CD1c-positive myeloid dendritic cell (primary cell): Measurements from ENCODE around the gene TMEM209.
"Not testable (repeated sequence)": the region's sequence is repeated elsewhere in the genome, so short reads cannot be mapped to it uniquely, and the experiment has no call there.

Experiments used
- DNase-seq: peaks from one replicate; pipeline ENCODE4 v3.0.0-alpha.2; 2016; ENCODE audit errors: extremely low spot score

The TMEM209 gene

GRCh38 chr7:130218806-130219620 is 13.8 kb upstream of the TMEM209 start:
- no peak for DNase-seq

DNA sequence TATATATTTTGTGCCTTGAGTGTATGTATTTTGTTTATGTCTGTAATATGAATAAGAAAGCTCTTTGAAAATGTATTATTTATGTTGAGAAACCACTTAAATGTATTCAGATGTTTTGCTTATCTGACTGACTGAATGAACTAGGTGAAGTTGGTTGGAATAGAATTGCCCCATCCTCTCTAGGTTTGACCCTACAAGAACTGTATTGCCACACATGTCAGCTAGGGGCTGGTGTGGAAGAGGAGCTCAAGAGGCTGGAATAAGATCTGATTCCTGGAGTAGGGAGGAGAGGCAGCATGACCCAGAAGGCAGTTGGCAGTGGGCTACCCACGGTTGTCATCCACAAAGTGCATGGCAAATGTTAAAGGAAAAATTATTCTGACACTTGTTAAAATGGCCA is 11.5 kb upstream of the TMEM209 start:
- DNase-seq = no peak

GRCh38 chr7:130216025-130216424 is 10.8 kb upstream of the TMEM209 start:
- DNase-seq = no peak

- no peak for DNase-seq
Observed at GRCh38 chr7:130213828-130214227, 8.6 kb upstream of the TMEM209 start.

GRCh38 chr7:130210181-130210935 is 5.2 kb upstream of the TMEM209 start:
- no peak for DNase-seq

- no peak for DNase-seq
Observed at GRCh38 chr7:130208516-130208915, 3.3 kb upstream of the TMEM209 start.

DNA sequence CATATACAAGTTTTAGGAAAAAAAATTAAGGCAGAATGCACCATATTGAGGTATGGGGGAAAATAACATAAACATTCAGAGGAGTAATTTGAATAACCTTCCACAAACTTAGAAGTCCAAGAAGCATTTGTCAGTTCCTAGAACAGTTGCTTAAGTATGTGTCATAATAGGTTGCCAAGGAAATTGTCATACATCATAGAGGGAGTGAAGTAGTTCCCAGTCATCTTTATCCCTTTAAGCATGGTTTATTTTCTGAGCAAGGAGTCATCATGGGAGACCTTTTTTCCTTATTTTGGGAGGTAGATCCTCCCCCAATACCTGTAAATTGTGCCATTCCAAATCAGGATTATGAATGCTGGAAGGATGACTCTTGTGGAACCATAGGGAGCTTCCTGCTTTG is 2.4 kb upstream of the TMEM209 start, which contains the start of gene SSMEM1:
Gene SSMEM1 (plus strand): TSS at position 219 of the 400 bp plus-strand sequence. CDS start 51 bp downstream, at position 270.
- peak; percentile 28 for DNase-seq

DNA sequence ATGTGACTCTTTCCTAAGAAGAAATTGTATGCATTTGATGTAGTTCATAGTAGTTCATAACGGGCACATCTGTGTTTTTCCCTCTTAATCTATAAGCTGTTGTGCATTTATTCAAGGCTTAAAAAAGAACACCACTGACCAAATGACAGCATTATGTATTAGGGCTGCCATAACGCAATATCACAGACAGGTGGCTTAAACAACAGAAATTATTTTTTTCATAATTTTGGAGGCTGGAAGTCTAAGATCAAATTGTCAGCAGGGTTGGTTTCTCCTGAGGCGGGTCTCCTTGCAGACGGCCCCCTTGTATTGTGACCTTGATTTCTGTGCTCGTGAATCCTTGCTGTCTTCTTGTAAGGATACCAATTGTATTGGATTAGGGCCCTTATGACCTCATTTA is 1.8 kb upstream of the TMEM209 start:
- DNase-seq = no peak

GRCh38 chr7:130201796-130202195 is 3.4 kb downstream of the TMEM209 start:
- no peak for DNase-seq

DNA sequence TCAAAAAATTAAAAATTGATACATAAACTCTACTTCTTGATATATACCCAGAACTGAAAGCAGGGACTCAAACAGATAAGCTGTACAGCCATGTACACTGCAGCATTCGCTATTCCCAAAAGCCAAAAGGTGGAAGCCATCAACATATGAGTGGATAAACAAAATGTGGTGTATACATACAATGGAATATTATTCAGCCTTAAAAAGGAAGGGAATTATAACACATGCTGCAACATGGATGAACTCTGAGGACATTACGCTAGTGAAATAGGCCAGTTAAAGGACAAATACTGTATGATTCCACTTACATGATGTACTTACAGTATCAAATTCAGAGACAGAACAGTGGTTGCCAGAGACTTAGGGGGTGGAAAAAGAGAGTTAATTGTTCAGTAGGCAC is 8.1 kb downstream of the TMEM209 start:
- no peak for DNase-seq

DNA sequence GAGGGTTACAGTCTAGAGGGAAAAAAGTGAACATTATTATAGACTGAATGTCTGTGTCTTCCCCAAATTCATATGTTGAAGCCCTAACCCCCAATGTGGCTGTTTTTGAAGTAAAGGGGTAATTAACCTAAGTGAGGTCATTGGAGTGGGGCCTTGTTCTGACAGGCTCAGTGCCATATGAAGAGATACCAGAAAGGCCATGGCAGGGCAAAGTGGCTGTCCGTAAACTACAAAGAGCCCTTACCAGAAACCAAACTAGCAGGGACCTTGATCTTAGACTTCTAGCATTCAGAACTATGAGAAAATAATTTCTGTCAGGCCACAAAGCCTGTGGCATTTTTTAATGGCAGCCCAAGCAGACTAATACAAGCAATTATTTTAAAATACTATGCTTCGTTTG is 8.7 kb downstream of the TMEM209 start:
- DNase-seq = no peak

- no peak for DNase-seq
Observed at GRCh38 chr7:130195396-130195795, 9.8 kb downstream of the TMEM209 start.

DNA sequence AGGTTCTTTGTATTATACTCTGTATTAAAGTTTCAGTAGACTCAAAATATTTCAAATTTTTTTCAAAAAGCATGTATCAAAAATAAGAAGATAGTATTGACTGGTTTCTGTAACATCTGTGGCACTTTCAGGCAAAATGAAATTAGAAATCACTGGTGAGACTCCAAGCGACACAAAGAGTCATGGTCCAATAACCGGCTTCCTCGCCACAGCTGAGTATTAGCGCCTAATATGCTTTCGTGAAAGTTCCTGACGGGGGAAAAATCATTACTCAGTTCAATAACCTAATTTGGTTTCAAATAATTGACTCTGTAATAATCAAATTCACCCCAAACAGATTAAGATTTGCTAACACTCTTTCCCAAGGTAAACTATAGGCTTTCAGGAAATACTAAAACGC is 13.4 kb downstream of the TMEM209 start:
- no peak for DNase-seq

GRCh38 chr7:130189343-130189742 is 15.9 kb downstream of the TMEM209 start:
- DNase-seq = no peak

GRCh38 chr7:130187360-130187759 is 17.8 kb downstream of the TMEM209 start:
- no peak for DNase-seq

GRCh38 chr7:130184349-130184748 is 20.9 kb downstream of the TMEM209 start:
- not testable (repeated sequence) for DNase-seq

- DNase-seq = no peak
Observed at GRCh38 chr7:130182990-130183389, 22.2 kb downstream of the TMEM209 start.

DNA sequence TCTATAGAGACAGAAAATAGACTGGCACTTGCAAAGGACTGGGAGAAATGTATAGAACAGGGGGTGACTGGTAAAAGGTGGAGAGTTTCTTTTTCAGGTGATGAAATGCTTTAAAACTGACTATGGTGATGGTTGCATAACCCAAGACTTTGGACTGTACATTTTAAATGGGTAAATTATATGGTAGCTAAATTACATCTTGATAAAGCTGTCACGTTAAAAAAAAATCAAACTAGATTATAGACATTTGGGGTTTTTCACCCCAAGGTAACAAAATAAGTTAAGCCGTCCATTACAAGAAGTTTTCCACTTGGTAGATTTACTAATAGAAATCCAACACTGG is 24.0 kb downstream of the TMEM209 start:
- DNase-seq = no peak

DNA sequence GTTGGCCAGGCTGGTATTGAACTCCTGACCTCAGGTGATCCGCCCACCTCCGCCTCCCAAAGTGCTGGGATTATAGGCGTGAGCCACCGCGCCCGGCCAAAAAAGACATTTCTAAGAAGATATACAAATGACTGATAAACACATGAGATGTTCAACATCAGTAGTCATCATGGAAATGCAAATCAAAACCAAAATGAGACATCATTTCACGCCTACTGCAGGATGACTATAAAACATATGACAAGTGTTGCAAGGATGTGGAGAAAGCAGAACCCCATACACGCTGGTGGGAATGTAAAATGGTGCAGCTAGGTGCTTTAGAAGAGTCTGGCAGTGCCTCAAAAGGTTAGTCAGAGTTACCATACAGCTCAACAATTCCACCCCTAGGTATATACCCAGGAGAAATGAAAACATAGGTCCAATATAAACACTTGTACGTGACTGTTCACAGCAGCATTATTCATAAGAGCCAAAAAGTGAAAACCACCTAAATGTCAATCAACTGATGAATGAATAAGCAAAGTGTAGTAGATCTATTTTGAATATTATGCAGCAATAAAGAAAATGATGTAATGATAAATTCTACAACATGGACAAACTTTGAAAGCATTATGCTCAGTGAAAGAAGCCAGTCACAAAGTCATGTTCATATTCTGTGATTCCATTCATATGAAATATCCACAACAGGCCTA is 24.5 kb downstream of the TMEM209 start:
- peak; percentile 64 for DNase-seq

DNA sequence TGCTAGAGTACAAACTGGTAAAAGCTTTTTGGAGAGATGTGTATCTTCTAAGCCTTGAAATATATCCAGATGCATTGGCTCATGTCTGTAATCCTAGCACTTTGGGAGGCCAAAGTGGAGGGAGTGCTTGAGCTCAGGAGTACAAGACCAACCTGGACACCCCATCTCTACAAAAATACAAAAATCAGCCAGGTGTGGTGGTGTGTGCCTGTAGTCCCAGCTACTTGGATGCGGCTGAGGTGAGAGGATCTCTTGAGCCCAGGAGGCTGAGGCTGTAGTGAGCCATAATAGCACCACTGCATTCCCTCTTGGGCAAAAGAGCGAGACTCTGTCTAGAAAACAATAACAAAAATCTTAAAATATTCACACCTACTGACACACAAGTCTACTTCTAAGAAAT is 25.6 kb downstream of the TMEM209 start:
- DNase-seq = no peak

DNA sequence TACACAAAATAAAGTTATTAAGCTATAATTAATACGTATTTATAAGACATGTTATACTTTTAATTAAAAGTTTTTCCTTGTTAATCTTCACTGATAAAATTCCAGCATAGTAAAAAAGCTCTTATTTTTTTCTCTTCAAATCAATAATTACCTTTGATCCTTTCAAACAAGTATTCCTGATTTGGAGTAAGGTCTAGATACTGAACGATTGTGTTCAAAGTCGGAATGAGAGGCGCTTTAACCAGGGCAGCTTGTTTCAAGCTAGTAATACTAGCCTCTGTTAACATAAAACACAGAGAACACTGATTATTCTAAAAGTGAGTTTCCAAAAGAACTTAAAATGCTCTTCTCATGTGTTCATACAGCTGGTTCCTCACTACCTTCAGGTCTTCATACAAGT is 27.0 kb downstream of the TMEM209 start:
- DNase-seq = no peak

DNA sequence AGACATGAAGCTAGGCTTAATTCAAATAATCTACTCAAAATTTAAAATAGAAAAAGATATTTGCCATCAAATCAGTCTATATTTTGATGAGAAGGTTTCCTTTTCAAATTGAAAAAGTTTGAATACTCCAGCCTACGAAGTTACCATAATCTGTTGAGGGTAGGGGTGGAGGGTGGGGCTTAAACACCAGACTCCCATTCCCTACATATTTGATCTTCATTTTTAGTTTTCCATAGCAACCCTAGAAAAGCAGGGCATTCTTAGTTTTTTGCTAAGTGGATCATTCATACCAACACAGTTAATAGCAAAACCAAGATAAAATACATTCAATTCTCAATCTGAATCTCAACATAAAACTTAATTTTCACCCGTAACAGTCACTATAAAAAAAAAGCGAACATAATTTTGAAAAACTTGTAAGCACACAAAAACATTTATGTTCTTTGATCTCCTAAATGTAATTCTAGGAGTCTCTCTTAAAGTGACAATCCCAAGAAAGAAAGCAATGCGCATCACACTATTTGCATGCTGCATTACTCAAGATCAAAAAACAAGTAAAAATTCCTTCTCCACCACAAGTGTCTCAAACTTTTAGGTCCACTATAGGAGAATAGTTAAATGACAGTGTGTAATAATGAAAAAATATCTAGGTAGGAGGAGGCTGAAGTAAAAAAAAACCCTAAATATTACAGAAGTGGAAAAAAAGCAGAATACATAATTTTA is 30.8 kb downstream of the TMEM209 start:
- no peak for DNase-seq
